WI38 (cell line): ENCODE measurements around the gene RCHY1.
A peak's percentile ranks its signal among the peaks of the same experiment; 100 is the strongest.

Experiments used
- H3K4me3 ChIP-seq: 2 replicates; pipeline ENCODE4 v1.5.1; 2011; ENCODE audit warnings: low read depth, mild to moderate bottlenecking, control low read depth, low read length
- CTCF ChIP-seq: IDR thresholded peaks from 2 replicates; pipeline ENCODE4 v1.5.1; 2012; ENCODE audit warnings: low read depth, mild to moderate bottlenecking, control low read depth, low read length

The RCHY1 gene

GRCh38 chr4:75469896-75470295 lies 44.3 kb downstream of the RCHY1 start:
- H3K4me3 ChIP-seq, result no peak overlapping the region
- TF ChIP-seq CTCF, result no peak

GRCh38 chr4:75457365-75457764 lies 56.8 kb downstream of the RCHY1 start:
- no peak overlapping the region for H3K4me3 ChIP-seq
- no peak for TF ChIP-seq CTCF

- H3K4me3 ChIP-seq, result no peak overlapping the region
- no peak for TF ChIP-seq CTCF
Observed at GRCh38 chr4:75434105-75434504, 80.1 kb downstream of the RCHY1 start.

GRCh38 chr4:75432683-75433082 lies 81.5 kb downstream of the RCHY1 start:
- H3K4me3 ChIP-seq, result no peak overlapping the region
- peak; percentile 47 for TF ChIP-seq CTCF

GRCh38 chr4:75429208-75429607 lies 85.0 kb downstream of the RCHY1 start:
- TF ChIP-seq CTCF, result no peak
- no peak overlapping the region for H3K4me3 ChIP-seq
